A549 (cell line): ENCODE data around the gene ELAPOR1. TPM values are rescaled to one million over a fixed set of nuclear protein-coding genes. Genes with fewer than 3 reads are reported as not detected.

ENCODE experiments used
- ATAC-seq, 2 experiments: fragments of 200-7000 bp in 1 of 2; fragments of >200 bp in 1 of 2; cut with Nextera tagmentation in 1 of 2; cut with Tn5 transposase in 1 of 2; 3 replicates each; pipeline versions ENCODE4 v1.8.0 to v1.9.1; 2018 to 2020; ENCODE audit warnings: mild to moderate bottlenecking in 1 of 2, moderate library complexity in 1 of 2
- CTCF ChIA-PET: fragments of 300-600 bp; sonication (Branson Sonifier 250); formaldehyde crosslinking; extraction: SDS; loops from one replicate; lab custom pipeline; 2021; ENCODE audit warnings: antibody characterized with exemption, inconsistent platforms; lab: Yijun Ruan, JAX
- POLR2A ChIA-PET: fragments of 350-600 bp; formaldehyde crosslinking; extraction: SDS; loops from one replicate; lab custom pipeline; 2021; ENCODE audit warnings: antibody characterized with exemption, inconsistent platforms; lab: Yijun Ruan, JAX
- DNase-seq, 2 experiments: peaks; one replicate each; pipeline versions ENCODE4 v3.0.0 to v3.0.0-alpha.2; 2011 to 2016; ENCODE audit warnings: low read depth in 1 of 2, low spot score in 1 of 2
- FAIRE-seq: peaks from 2 replicates; lab custom pipeline; 2011; peaks lifted over from hg19 to GRCh38; lab: Jason Lieb, UNC
- H3K27ac ChIP-seq, 2 experiments: fragments of >200 bp; sonication (Bioruptor Twin); formaldehyde crosslinking; 3 replicates each; pipeline ENCODE4 v1.5.1; 2016 to 2017
- H3K4me1 ChIP-seq: fragments of >200 bp; sonication (Bioruptor Twin); formaldehyde crosslinking; 3 replicates; pipeline ENCODE4 v1.6.1; 2016
- H3K4me2 ChIP-seq: fragments of >200 bp; sonication (Bioruptor Twin); formaldehyde crosslinking; 3 replicates; pipeline ENCODE4 v1.6.1; 2016
- H3K4me3 ChIP-seq: fragments of >200 bp; sonication (Bioruptor Twin); formaldehyde crosslinking; 3 replicates; pipeline ENCODE4 v1.5.1; 2016
- H3K9me3 ChIP-seq: fragments of >200 bp; sonication (Bioruptor Twin); formaldehyde crosslinking; 3 replicates; pipeline ENCODE4 v1.6.1; 2016
- BCL3 ChIP-seq: fragments of >200 bp; sonication (Bioruptor Twin); formaldehyde crosslinking; IDR thresholded peaks from 3 replicates; pipeline ENCODE4 v1.6.1; 2016
- CBX2 ChIP-seq: fragments of 200-600 bp; sonication (generic); IDR thresholded peaks from 2 replicates; pipeline ENCODE4 v1.6.1; 2016; ENCODE audit warnings: low read depth, mild to moderate bottlenecking, borderline replicate concordance
- CEBPB ChIP-seq, 2 experiments: fragments of >200 bp in 1 of 2; sonication (Bioruptor Twin) in 1 of 2; formaldehyde crosslinking in 1 of 2; IDR thresholded peaks; 2 replicates each; pipeline ENCODE4 v1.6.1; 2012 to 2016
- CHD2 ChIP-seq: fragments of 150-350 bp; IDR thresholded peaks from 2 replicates; pipeline ENCODE4 v1.6.1; 2014; ENCODE audit warnings: low read length; ENCODE audit not compliant: partially characterized antibody
- E2F6 ChIP-seq: IDR thresholded peaks from 2 replicates; pipeline ENCODE4 v1.6.1; 2012; ENCODE audit warnings: low read depth, borderline replicate concordance
- EP300 ChIP-seq, 2 experiments: fragments of >200 bp; sonication (Bioruptor Twin); formaldehyde crosslinking; IDR thresholded peaks; 2 replicates in 1 of 2; 3 replicates in 1 of 2; pipeline ENCODE4 v1.6.1; 2016 to 2017
- ESRRA ChIP-seq: fragments of 150-350 bp; IDR thresholded peaks from 2 replicates; pipeline ENCODE4 v1.6.1; 2014; ENCODE audit warnings: mild to moderate bottlenecking, low read length, borderline replicate concordance
- FOSB ChIP-seq: fragments of 250-450 bp; sonication (Bioruptor Pico); IDR thresholded peaks from 2 replicates; pipeline ENCODE4 v1.5.0; 2020; ENCODE audit warnings: mild to moderate bottlenecking, moderate library complexity
- FOXS1 ChIP-seq: fragments of 250-450 bp; sonication (Bioruptor Pico); IDR thresholded peaks from 2 replicates; pipeline ENCODE4 v1.5.0; 2020; ENCODE audit warnings: mild to moderate bottlenecking, moderate library complexity
- HOXB5 ChIP-seq: fragments of 250-450 bp; sonication (Bioruptor Pico); IDR thresholded peaks from 2 replicates; pipeline ENCODE4 v1.5.0; 2020; ENCODE audit warnings: mild to moderate bottlenecking, moderate library complexity
- KDM1A ChIP-seq: fragments of 200-600 bp; sonication (generic); IDR thresholded peaks from 2 replicates; pipeline ENCODE4 v1.6.1; 2016; ENCODE audit warnings: low read depth, mild to moderate bottlenecking
- MAFK ChIP-seq: fragments of 450-650 bp; IDR thresholded peaks from 2 replicates; pipeline ENCODE4 v1.6.1; 2014; ENCODE audit not compliant: partially characterized antibody
- NFE2L2 ChIP-seq: fragments of 150-350 bp; conservative IDR thresholded peaks from 2 replicates; pipeline ENCODE4 v1.6.1; 2014; ENCODE audit warnings: low read length
- PHF8 ChIP-seq: fragments of 200-600 bp; sonication (generic); IDR thresholded peaks from 2 replicates; pipeline ENCODE4 v1.6.1; 2016; ENCODE audit warnings: low read depth, mild to moderate bottlenecking, antibody characterized with exemption, moderate library complexity, borderline replicate concordance
- POLR2AphosphoS2 ChIP-seq: conservative IDR thresholded peaks from 2 replicates; pipeline ENCODE4 v1.6.1; 2012; ENCODE audit warnings: low read length, improper control_type of control experiment, inconsistent platforms
- RAD21 ChIP-seq, 2 experiments: fragments of >200 bp in 1 of 2; sonication (Bioruptor Twin) in 1 of 2; formaldehyde crosslinking in 1 of 2; IDR thresholded peaks in 1 of 2; conservative IDR thresholded peaks in 1 of 2; 2 replicates in 1 of 2; 3 replicates in 1 of 2; pipeline ENCODE4 v1.6.1; 2012 to 2018; ENCODE audit warnings: inconsistent platforms in 1 of 2
- RARB ChIP-seq: fragments of 250-450 bp; sonication (Bioruptor Pico); IDR thresholded peaks from 2 replicates; pipeline ENCODE4 v1.8.0; 2021; ENCODE audit warnings: mild to moderate bottlenecking, moderate library complexity
- RCOR1 ChIP-seq: fragments of 150-350 bp; IDR thresholded peaks from 2 replicates; pipeline ENCODE4 v1.6.1; 2014; ENCODE audit warnings: antibody characterized with exemption, low read length, low read depth
- RFX5 ChIP-seq: fragments of 450-650 bp; IDR thresholded peaks from 2 replicates; pipeline ENCODE4 v1.7.1; 2014; ENCODE audit warnings: antibody characterized with exemption, mild to moderate bottlenecking, moderate library complexity
- RNF2 ChIP-seq: fragments of 200-600 bp; sonication (generic); IDR thresholded peaks from 2 replicates; pipeline ENCODE4 v1.6.1; 2016; ENCODE audit warnings: low read depth, mild to moderate bottlenecking, antibody characterized with exemption, moderate library complexity, borderline replicate concordance
- SMC3 ChIP-seq: fragments of >200 bp; sonication (Bioruptor Twin); formaldehyde crosslinking; IDR thresholded peaks from 3 replicates; pipeline ENCODE4 v1.6.1; 2018; ENCODE audit warnings: inconsistent platforms
- USF2 ChIP-seq: fragments of 450-650 bp; IDR thresholded peaks from 2 replicates; pipeline ENCODE4 v1.6.1; 2014; ENCODE audit warnings: antibody characterized with exemption
- ZC3H11A ChIP-seq: fragments of 450-650 bp; IDR thresholded peaks from 2 replicates; pipeline ENCODE4 v1.6.1; 2014; ENCODE audit warnings: antibody characterized with exemption, mild to moderate bottlenecking
- ZNF302 ChIP-seq: fragments of 250-450 bp; sonication (Bioruptor Pico); IDR thresholded peaks from 2 replicates; pipeline ENCODE4 v1.9.0; 2021; ENCODE audit warnings: inconsistent platforms, mild to moderate bottlenecking, moderate library complexity
- ZSCAN20 ChIP-seq: fragments of 250-450 bp; sonication (Bioruptor Pico); IDR thresholded peaks from 2 replicates; pipeline ENCODE4 v1.8.0; 2022; ENCODE audit warnings: mild to moderate bottlenecking, moderate library complexity
- WGBS: methylation state at CpG from one replicate; pipeline ENCODE4 v1.1.6; 2017; ENCODE audit errors: missing lambda C conversion rate; 5-methylcytosine and 5-hydroxymethylcytosine counted together
- polyA plus RNA-seq, 4 experiments: library from polyadenylated mRNA; depleted of rRNA in 3 of 4; stranded (reverse); fragments of >200 nt; fragmentation: RNase III in 1 of 4; extraction: RNeasy Plus Mini Kit Qiagen cat#74134 plus additional on column Dnase treatment in 1 of 4; gene quantifications; 2 replicates in 3 of 4; 3 replicates in 1 of 4; pipeline ENCODE4 v1.2.3, GENCODE V29; 2011 to 2017
- TF ChIP-seq, protein P1 (sequence below): fragments of 250-450 bp; sonication (Bioruptor Pico); IDR thresholded peaks from 2 replicates; pipeline ENCODE4 v1.5.0; 2020; ENCODE audit warnings: low read depth, mild to moderate bottlenecking, moderate library complexity

ELAPOR1 gene
- polyA plus RNA-seq, 2 of the 4 experiments (the other 2 are of a cell fraction) = 0.37 to 0.56 TPM

GRCh38 chr1:109104364-109105151 is 9.4 kb upstream of the ELAPOR1 start:
- 0 out of 3 replicates have a peak overlapping the region, but pooled peaks have one; percentile 22 for H3K4me2 ChIP-seq
- H3K9me3 ChIP-seq = no peaks in the 10 kb centered on the region
- H3K4me1 ChIP-seq = peaks cover 6% of the 10 kb centered on the region
- no peak overlapping the region for H3K27ac ChIP-seq
- DNase-seq = no peak
- TF ChIP-seq CEBPB (IDR thresholded peaks at IDR 0.05) = peak; percentile 53 to 75; a peak in 3 of 4 replicates
- TF ChIP-seq SMC3 = no peak
- CTCF ChIA-PET = interaction anchor here (1.2 to 3.2 kb wide), 2 partner anchors 8 kb away, joined by 3 to 16 read pairs; a partner anchor contains a TSS
- no peak for FAIRE-seq
- H3K4me3 ChIP-seq = no peak overlapping the region
- POLR2A ChIA-PET = interaction anchor here (0.6 kb wide), 1 partner anchor 94 kb away, joined by 3 read pairs; no protein-coding TSS in a partner anchor
- ATAC-seq = no peak
- WGBS = 83% methylated on average over 14 of the region's 20 CpGs

- Histone ChIP-seq H3K9me3 (no peaks in the 10 kb centered on the region), H3K4me1 (peaks cover 6% of the 10 kb centered on the region), H3K4me3 (no peak overlapping the region), H3K4me2 (no peak overlapping the region), H3K27ac (no peak overlapping the region)
- FAIRE-seq (no peak), ATAC-seq (no peak), DNase-seq (no peak)
- no peak for TF ChIP-seq RCOR1
- TF ChIP-seq KDM1A = no peak
- no peak for TF ChIP-seq CBX2
- TF ChIP-seq HOXB5 (CRISPR knock-in tag) = no peak
- no peak for TF ChIP-seq NFE2L2
- TF ChIP-seq ZC3H11A = no peak
- TF ChIP-seq POLR2AphosphoS2 = no peak
- TF ChIP-seq ZNF302 = no peak
- no peak for TF ChIP-seq USF2
- TF ChIP-seq ESRRA = no peak
- TF ChIP-seq ZSCAN20 = no peak
- TF ChIP-seq BCL3 = no peak
- no peak for TF ChIP-seq FOXS1 (CRISPR knock-in tag)
- POLR2A ChIA-PET = no interaction called here
- CTCF ChIA-PET = no interaction called here
- 76% methylated on average over 4 of the region's 4 CpGs for WGBS
Observed at GRCh38 chr1:109105881-109106280, 8.0 kb upstream of the ELAPOR1 start.

GRCh38 chr1:109107785-109108184 is 6.1 kb upstream of the ELAPOR1 start:
- ChIA-PET CTCF (interaction anchor here (1.0 kb wide), 1 partner anchor 12 kb away, joined by 3 read pairs; no protein-coding TSS in a partner anchor), POLR2A (no interaction called here)
- no peak for ATAC-seq
- 65% methylated on average over 7 of the region's 7 CpGs for WGBS
- Histone ChIP-seq H3K4me2 (no peak overlapping the region), H3K9me3 (no peaks in the 10 kb centered on the region), H3K27ac (no peak overlapping the region), H3K4me1 (peaks cover 15% of the 10 kb centered on the region), H3K4me3 (no peak overlapping the region)
- DNase-seq = no peak
- no peak for TF ChIP-seq FOSB
- no peak for TF ChIP-seq E2F6
- TF ChIP-seq RAD21 (conservative IDR thresholded peaks at IDR 0.05 in 1 of 2, IDR thresholded peaks at IDR 0.05 in 1 of 2) = no peak
- TF ChIP-seq RNF2 = no peak
- TF ChIP-seq PHF8 = no peak
- TF ChIP-seq RFX5 = no peak
- no peak for TF ChIP-seq CHD2
- TF ChIP-seq EP300 (IDR thresholded peaks at IDR 0.05) = no peak
- TF ChIP-seq, protein P1, sequence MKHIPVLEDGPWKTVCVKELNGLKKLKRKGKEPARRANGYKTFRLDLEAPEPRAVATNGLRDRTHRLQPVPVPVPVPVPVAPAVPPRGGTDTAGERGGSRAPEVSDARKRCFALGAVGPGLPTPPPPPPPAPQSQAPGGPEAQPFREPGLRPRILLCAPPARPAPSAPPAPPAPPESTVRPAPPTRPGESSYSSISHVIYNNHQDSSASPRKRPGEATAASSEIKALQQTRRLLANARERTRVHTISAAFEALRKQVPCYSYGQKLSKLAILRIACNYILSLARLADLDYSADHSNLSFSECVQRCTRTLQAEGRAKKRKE (CRISPR knock-in tag) = no peak
- no peak for TF ChIP-seq RARB (CRISPR knock-in tag)
- no peak for TF ChIP-seq ZSCAN20
- no peak for TF ChIP-seq BCL3
- no peak for TF ChIP-seq CBX2
- no peak for TF ChIP-seq MAFK
- no peak for FAIRE-seq
